HEK293T (cell line): ENCODE data around the gene ZBTB40.

ENCODE experiments used
- BHLHE40 ChIP-seq: fragments of 450-650 bp; IDR thresholded peaks from 2 replicates; pipeline ENCODE4 v1.6.1; 2016; ENCODE audit warnings: mild to moderate bottlenecking, moderate library complexity, borderline replicate concordance
- CTBP1 ChIP-seq: fragments of 450-650 bp; IDR thresholded peaks from 2 replicates; pipeline ENCODE4 v1.6.1; 2016; ENCODE audit warnings: borderline replicate concordance
- ELF4 ChIP-seq: fragments of 450-650 bp; IDR thresholded peaks from 2 replicates; pipeline ENCODE4 v1.6.1; 2017; ENCODE audit warnings: antibody characterized with exemption
- FOXA1 ChIP-seq: fragments of 450-650 bp; IDR thresholded peaks from 2 replicates; pipeline ENCODE4 v1.6.1; 2016; ENCODE audit warnings: mild to moderate bottlenecking
- FOXK2 ChIP-seq: fragments of 450-650 bp; IDR thresholded peaks from 2 replicates; pipeline ENCODE4 v1.6.1; 2016; ENCODE audit warnings: mild to moderate bottlenecking
- FOXM1 ChIP-seq: fragments of 450-650 bp; IDR thresholded peaks from 2 replicates; pipeline ENCODE4 v1.6.1; 2017; ENCODE audit warnings: mild to moderate bottlenecking, borderline replicate concordance
- SP1 ChIP-seq: fragments of 450-650 bp; IDR thresholded peaks from 2 replicates; pipeline ENCODE4 v1.6.1; 2017
- SUZ12 ChIP-seq: fragments of 450-650 bp; IDR thresholded peaks from 2 replicates; pipeline ENCODE4 v1.6.1; 2016; ENCODE audit warnings: mild to moderate bottlenecking
- TARDBP ChIP-seq: fragments of 450-650 bp; IDR thresholded peaks from 2 replicates; pipeline ENCODE4 v1.6.1; 2016
- ZNF384 ChIP-seq: fragments of 450-650 bp; IDR thresholded peaks from 2 replicates; pipeline ENCODE4 v1.6.1; 2016
- TF ChIP-seq, protein P1 (sequence below): fragments of 450-650 bp; IDR thresholded peaks from 2 replicates; pipeline ENCODE4 v1.6.1; 2016

DNA sequence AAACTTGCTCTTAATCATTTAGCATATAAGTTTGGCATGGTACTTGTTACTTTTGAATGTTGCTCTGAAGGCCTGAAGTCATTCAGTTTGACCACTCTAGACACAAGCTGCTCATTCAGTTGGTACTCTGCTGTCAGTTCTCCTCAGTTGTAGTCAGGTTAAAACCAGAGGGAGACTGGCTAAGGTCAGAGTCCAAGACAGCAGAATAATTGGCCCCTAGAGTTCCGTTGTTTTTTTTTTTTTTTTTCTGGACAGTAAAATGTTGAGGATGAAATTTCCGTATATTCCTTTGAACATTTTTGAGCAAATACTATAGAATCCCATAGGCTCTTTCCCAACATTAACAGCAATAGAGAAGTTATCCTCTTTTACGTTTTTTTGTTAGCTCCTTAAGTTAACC is 9.4 kb downstream of the ZBTB40 start:
- TF ChIP-seq FOXM1 (no peak), SP1 (no peak), CTBP1 (no peak), FOXK2 (no peak), TARDBP (no peak), ELF4 (no peak), ZNF384 (no peak), SUZ12 (no peak), BHLHE40 (no peak), FOXA1 (no peak)
- TF ChIP-seq, protein P1, sequence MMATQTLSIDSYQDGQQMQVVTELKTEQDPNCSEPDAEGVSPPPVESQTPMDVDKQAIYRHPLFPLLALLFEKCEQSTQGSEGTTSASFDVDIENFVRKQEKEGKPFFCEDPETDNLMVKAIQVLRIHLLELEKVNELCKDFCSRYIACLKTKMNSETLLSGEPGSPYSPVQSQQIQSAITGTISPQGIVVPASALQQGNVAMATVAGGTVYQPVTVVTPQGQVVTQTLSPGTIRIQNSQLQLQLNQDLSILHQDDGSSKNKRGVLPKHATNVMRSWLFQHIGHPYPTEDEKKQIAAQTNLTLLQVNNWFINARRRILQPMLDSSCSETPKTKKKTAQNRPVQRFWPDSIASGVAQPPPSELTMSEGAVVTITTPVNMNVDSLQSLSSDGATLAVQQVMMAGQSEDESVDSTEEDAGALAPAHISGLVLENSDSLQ, result no peak
